Measurements from ENCODE around the gene G3BP1.
"Not testable (repeated sequence)": the region's sequence is repeated elsewhere in the genome, so short reads cannot be mapped to it uniquely, and the experiment has no call there.

The G3BP1 gene

GRCh38 chr5:151771259-151772028 lies at the start of gene G3BP1:
Gene G3BP1, plus strand, starts transcription at chr5:151771954. Its CDS starts 14,667 bp downstream, at chr5:151786621.
- in situ Hi-C loops (cut with HindIII; ENCODE audit: low pct_ligation_motif_present, low pct_unique_long_range_greater_than_20kb, low sequenced_read_pairs), result no loop called here
- peak; percentile 100 for DNase-seq

DNA sequence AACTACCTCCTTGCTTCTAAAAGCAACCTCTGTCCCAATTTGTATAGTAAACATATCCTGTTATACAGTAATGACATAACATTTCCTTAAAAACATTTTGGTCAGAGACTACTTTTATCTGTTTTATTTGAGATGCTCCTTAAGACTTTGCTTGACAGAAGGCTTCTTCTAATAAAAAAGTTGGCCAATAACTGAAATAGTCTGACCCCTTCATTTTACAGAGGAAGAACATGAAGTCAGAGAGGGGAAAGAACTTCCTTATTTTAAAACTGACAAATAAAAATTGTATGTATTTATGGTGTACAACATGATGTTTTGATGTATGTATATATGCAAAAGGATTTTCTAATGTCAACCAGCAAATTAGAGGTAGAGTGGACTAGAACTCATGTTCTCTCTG lies 49.2 kb upstream of the G3BP1 start:
- no peak for DNase-seq
- in situ Hi-C loops (cut with HindIII; ENCODE audit: low pct_ligation_motif_present, low pct_unique_long_range_greater_than_20kb, low sequenced_read_pairs), result no loop called here

DNA sequence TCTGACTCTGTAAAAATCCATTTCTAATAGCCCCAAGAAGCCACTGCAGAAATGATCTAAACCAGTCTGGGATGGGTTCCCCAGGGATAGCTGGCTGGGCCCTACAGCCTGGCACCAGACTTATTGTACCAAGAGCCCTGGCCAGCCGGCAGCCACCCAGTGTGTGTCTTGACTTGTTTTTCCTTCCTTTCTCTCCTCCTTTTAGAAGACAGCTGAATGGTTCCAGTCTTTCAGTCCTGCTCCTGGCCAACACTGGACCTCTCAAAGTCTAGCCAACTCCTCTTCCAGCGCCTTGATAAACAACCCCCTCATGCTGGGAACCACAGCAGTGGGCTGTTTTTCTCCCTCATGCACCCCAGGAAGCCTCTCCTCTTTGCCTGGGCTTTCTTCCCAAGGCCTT lies 47.4 kb upstream of the G3BP1 start:
- in situ Hi-C loops (cut with HindIII; ENCODE audit: low pct_ligation_motif_present, low pct_unique_long_range_greater_than_20kb, low sequenced_read_pairs), result no loop called here
- no peak for DNase-seq

GRCh38 chr5:151729597-151729996 lies 42.2 kb upstream of the G3BP1 start:
- DNase-seq, result peak; percentile 75
- in situ Hi-C loops (cut with HindIII; ENCODE audit: low pct_ligation_motif_present, low pct_unique_long_range_greater_than_20kb, low sequenced_read_pairs), result not testable (repeated sequence)

DNA sequence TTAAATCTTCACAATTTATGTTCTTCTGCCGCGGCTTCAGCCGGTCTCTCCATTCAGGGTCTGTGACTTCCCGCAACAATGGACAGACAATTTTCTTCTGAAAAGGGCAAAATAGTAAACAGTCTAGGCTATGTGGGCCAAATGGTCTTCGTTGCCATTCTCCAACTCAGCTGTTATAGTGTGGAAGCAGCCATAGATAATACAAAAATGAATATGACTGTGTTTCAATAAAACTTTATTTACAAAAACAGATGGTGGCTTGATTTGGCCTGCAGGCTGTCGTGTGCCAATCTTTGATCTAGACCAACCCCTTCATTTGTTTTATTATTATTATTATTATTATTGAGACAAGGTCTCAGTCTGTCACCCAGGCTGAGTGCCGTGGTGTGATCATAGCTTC lies 41.4 kb upstream of the G3BP1 start:
- no peak for DNase-seq
- in situ Hi-C loops (cut with HindIII; ENCODE audit: low pct_ligation_motif_present, low pct_unique_long_range_greater_than_20kb, low sequenced_read_pairs), result no loop called here

DNA sequence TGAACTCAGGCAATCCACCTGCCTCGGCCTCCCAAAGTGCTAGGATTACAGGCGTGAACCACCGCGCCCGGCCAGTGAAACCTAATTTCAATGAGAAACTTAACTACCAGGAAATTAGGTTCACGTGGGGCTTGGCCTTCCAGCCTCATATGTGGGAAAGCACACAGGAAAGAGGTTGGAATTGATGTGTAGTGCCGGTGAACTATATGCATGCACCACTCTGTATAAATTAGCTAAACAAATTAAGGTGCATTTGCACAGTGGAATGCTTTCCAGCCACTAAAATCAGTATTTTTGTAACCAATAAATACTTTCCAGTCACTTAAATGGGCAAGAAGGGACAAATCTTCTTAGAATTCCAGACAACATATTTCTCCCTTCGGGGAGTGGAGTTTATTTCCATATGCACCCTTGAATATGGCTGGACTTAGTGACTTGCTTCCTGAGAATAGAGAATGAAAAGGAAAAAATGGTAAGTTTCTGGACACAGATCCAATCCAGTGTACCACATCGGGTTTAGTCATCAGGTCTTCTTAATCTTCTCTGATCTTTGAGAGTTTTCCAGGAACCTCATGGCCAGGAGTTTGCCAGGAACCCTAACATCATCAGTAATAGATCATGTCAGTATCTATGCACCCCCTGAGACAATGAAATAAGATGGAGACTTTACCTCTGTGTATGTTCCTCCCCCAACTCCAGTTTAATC lies 38.2 kb upstream of the G3BP1 start:
- DNase-seq, result no peak
- in situ Hi-C loops (cut with HindIII; ENCODE audit: low pct_ligation_motif_present, low pct_unique_long_range_greater_than_20kb, low sequenced_read_pairs), result no loop called here

- in situ Hi-C loops (cut with HindIII; ENCODE audit: low pct_ligation_motif_present, low pct_unique_long_range_greater_than_20kb, low sequenced_read_pairs), result no loop called here
- no peak for DNase-seq
Observed at GRCh38 chr5:151734064-151734408, 37.7 kb upstream of the G3BP1 start.

GRCh38 chr5:151735646-151736045 lies 36.1 kb upstream of the G3BP1 start:
- DNase-seq, result no peak
- in situ Hi-C loops (cut with HindIII; ENCODE audit: low pct_ligation_motif_present, low pct_unique_long_range_greater_than_20kb, low sequenced_read_pairs), result no loop called here

DNA sequence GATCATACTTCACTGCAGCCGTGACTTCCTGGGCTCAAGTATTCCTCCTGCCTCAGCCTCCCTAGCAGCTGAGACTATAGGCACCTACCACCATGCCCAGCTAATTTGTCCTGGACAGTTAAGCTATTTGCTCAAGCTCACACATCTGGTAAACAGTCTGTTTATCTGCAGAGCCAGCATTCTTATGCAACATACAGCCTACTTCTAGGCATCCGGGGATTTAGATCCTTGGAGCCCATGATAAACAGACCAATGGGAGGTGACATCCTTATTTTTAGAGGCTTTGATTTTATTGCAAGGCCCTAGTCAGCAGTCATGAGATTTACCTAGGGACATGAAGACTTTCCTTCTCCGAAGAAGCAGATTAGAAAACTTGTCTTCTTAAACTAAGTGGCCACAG lies 34.3 kb upstream of the G3BP1 start:
- DNase-seq, result no peak
- in situ Hi-C loops (cut with HindIII; ENCODE audit: low pct_ligation_motif_present, low pct_unique_long_range_greater_than_20kb, low sequenced_read_pairs), result no loop called here

- no peak for DNase-seq
- in situ Hi-C loops (cut with HindIII; ENCODE audit: low pct_ligation_motif_present, low pct_unique_long_range_greater_than_20kb, low sequenced_read_pairs), result no loop called here
Observed at GRCh38 chr5:151738125-151738848, 33.5 kb upstream of the G3BP1 start.

DNA sequence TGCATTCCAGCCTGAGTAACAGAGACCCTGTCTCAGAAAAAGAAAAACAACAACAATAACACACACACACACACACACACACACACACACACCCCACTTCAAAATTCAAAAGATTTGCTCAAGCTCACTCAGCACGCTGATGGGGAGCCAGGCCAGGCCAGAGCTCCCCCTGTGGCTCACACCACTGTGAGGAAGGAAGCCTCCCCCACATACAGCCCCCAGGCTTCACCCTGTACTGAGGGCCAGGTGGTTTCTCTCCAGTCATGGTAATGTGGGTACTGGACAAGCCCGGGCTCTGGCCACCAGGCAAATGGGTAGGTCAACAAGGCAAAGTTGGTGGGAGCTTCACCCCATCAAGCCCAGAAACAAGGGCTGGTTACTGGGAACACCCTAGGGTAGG lies 32.4 kb upstream of the G3BP1 start:
- in situ Hi-C loops (cut with HindIII; ENCODE audit: low pct_ligation_motif_present, low pct_unique_long_range_greater_than_20kb, low sequenced_read_pairs), result no loop called here
- peak; percentile 25 for DNase-seq

- DNase-seq, result peak; percentile 77
- in situ Hi-C loops (cut with HindIII; ENCODE audit: low pct_ligation_motif_present, low pct_unique_long_range_greater_than_20kb, low sequenced_read_pairs), result no loop called here
Observed at GRCh38 chr5:151739939-151740335, 31.8 kb upstream of the G3BP1 start.

DNA sequence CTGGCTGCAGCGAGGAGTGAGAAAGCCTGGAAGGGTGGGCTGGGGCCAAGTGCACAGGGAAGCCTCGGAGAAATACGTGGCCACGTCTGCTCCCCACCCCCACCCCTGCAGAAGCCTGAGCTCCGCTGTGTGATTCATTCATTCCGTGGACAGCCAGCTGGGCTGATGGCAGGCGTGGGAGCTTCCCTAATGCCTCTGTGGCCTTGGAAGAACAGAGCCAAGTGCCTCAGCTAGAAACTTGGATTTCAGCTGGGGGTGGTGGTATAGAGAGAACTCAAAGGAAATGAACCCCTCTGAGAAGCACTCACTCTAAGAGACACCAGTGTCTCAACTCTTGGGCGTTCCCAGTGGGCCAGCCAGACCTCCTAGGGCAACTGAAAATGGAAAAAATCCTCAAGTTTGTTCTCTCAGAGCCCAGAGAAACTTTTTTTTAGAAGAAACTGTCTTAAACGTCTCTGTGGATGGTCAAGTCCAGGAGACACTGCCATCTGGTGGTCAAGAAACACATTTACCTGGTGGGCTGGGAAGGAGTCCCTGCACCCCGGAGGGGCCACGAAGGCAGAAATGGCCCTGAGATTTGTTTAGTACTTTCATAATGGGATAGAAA lies 31.3 kb upstream of the G3BP1 start:
- in situ Hi-C loops (cut with HindIII; ENCODE audit: low pct_ligation_motif_present, low pct_unique_long_range_greater_than_20kb, low sequenced_read_pairs), result no loop called here

DNA sequence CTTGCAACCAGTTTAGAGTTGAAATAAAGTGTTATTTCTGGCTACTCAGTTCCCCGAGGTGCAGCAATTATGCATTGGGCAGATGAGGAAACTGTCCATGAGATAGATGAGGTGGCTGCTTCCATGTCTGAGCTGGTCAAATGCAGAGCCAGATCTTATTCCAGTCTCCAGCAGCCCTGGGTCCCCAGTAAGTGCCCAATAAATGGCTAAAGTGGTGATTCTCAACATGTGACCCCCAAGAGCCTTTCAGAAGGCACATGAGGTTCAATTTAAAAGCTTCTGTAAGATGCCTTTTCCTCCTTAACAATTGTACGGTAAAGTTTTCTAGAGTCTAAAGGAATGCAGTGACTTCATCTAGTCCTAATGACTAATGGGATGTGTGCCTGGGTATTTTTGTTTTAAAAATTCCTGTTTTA lies 30.8 kb upstream of the G3BP1 start:
- in situ Hi-C loops (cut with HindIII; ENCODE audit: low pct_ligation_motif_present, low pct_unique_long_range_greater_than_20kb, low sequenced_read_pairs), result no loop called here
- DNase-seq, result peak; percentile 63

More for the DNA sequence above, 31.3 kb upstream of the G3BP1 start:
- peak; percentile 85 for DNase-seq

DNA sequence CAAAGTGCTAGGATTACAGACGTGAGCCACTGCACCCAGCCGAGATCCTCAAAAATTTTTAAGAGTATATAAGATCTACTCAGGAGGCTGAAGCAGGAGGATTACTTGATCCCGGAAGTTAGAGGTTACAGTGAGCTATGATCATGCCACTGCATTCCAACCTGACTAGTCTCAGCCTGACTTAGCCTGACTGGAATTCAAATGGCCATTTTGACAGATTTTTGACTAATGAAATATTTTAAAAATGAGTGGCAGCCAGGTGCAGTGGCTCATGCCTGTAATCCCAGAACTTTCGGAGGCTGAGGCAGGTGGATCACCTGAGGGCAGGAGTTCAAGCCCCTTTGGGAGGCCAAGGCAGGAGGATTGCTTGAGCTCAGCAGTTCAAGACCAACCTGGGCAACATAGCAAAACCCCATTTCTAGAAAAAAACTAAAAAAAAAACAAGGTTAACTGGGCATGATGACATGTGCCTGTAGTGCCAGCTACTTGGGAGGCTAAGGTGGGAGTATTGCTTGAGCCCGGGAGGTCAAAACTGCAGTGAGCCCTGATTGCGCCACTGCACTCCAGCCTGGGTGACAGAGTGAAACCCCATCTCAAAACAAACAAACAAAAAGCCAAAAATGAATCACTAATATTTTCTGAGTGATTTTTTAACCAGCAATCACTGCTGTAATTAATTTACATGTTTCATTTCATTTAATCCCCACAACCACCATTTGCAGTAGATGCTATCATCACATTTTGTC lies 29.9 kb upstream of the G3BP1 start:
- DNase-seq, result peak; percentile 81
- in situ Hi-C loops (cut with HindIII; ENCODE audit: low pct_ligation_motif_present, low pct_unique_long_range_greater_than_20kb, low sequenced_read_pairs), result no loop called here

GRCh38 chr5:151742870-151743294 lies 28.9 kb upstream of the G3BP1 start:
- peak; percentile 80 for DNase-seq

GRCh38 chr5:151743530-151743929 lies 28.2 kb upstream of the G3BP1 start:
- in situ Hi-C loops (cut with HindIII; ENCODE audit: low pct_ligation_motif_present, low pct_unique_long_range_greater_than_20kb, low sequenced_read_pairs), result no loop called here

More at GRCh38 chr5:151742870-151743294, 28.9 kb upstream of the G3BP1 start:
- in situ Hi-C loops (cut with HindIII; ENCODE audit: low pct_ligation_motif_present, low pct_unique_long_range_greater_than_20kb, low sequenced_read_pairs), result no loop called here

DNA sequence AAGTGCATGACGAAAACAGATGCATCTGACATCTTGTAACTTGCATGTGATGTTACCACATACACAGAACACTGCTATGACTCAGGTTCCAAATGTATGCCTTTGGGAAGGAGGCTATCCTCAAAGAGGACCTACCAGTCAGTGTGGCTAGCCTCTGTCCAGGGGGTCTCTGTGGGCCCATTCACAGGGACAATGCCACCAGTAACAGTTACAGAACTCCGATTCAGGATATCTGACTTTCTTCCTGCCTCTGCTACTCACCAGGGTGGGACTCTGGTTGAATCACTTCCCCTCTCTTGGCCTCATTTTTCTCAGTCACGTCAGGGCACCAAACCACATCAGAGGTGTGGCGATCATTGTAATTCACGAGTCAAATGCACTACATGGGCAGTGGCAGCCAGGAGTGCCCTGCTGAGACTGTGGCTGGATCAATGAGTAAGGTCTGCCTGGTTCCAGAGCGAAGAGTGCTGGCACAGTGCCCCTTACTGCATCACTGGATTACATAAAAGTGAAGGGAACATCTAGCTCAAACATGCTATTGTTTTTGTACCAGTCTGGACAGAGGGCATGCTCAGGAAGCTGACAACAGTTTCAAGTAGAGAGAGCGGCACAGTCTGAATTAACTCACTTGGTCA lies 26.6 kb upstream of the G3BP1 start:
- DNase-seq, result peak; percentile 83
- in situ Hi-C loops (cut with HindIII; ENCODE audit: low pct_ligation_motif_present, low pct_unique_long_range_greater_than_20kb, low sequenced_read_pairs), result no loop called here

More at GRCh38 chr5:151743530-151743929, 28.2 kb upstream of the G3BP1 start:
- DNase-seq, result peak; percentile 12

Data from ACHN (cell line).